ENCODE data around the gene ADAMTS1. TPM values are rescaled to one million over a fixed set of nuclear protein-coding genes. Genes with fewer than 3 reads are reported as not detected.
A peak's percentile ranks its signal among the peaks of the same experiment; 100 is the strongest.

ADAMTS1 gene
- total RNA-seq, 1 donor, result 243 TPM

GRCh38 chr21:26836528-26836927 lies 8.7 kb downstream of the ADAMTS1 start:
- no peak overlapping the region for H2AFZ ChIP-seq (ENCODE audit: low read length)
- no peak for TF ChIP-seq CTCF (IDR thresholded peaks at IDR 0.05; ENCODE audit: extremely low read depth, low read depth, low read length)

GRCh38 chr21:26835714-26836265 lies 9.4 kb downstream of the ADAMTS1 start:
- TF ChIP-seq CTCF (IDR thresholded peaks at IDR 0.05; ENCODE audit: extremely low read depth, low read depth, low read length), result no peak
- DNase-seq (ENCODE audit: insufficient read length, low spot score, missing footprints), result no peak
- Histone ChIP-seq H3K79me2 (ENCODE audit: insufficient read depth, low read length) (peaks cover 7% of the 10 kb centered on the region), H3K27ac (ENCODE audit: low read depth, low read length) (peak overlapping the region; percentile 35), H4K20me1 (ENCODE audit: insufficient read depth, low read length) (peaks cover 43% of the 10 kb centered on the region), H3K4me2 (ENCODE audit: insufficient read depth, low read length) (no peak overlapping the region), H3K36me3 (ENCODE audit: insufficient read depth, low read length) (peaks cover 45% of the 10 kb centered on the region), H2AFZ (ENCODE audit: low read length) (no peak overlapping the region), H3K4me1 (ENCODE audit: insufficient read depth, low read length) (peaks cover 27% of the 10 kb centered on the region), H3K27me3 (ENCODE audit: insufficient read depth, low read length) (no peaks in the 10 kb centered on the region), H3K4me3 (ENCODE audit: insufficient read depth, low read length) (no peak overlapping the region), H3K9me3 (ENCODE audit: low read depth, low read length) (no peaks in the 10 kb centered on the region)

More at GRCh38 chr21:26836528-26836927, 8.7 kb downstream of the ADAMTS1 start:
- peaks cover 51% of the 10 kb centered on the region for H4K20me1 ChIP-seq (ENCODE audit: insufficient read depth, low read length)
- no peak for DNase-seq (ENCODE audit: insufficient read length, low spot score, missing footprints)
- no peak overlapping the region for H3K27ac ChIP-seq (ENCODE audit: low read depth, low read length)
- peaks cover 53% of the 10 kb centered on the region for H3K36me3 ChIP-seq (ENCODE audit: insufficient read depth, low read length)
- no peaks in the 10 kb centered on the region for H3K27me3 ChIP-seq (ENCODE audit: insufficient read depth, low read length)
- H3K4me3 ChIP-seq (ENCODE audit: insufficient read depth, low read length), result no peak overlapping the region
- peaks cover 31% of the 10 kb centered on the region for H3K4me1 ChIP-seq (ENCODE audit: insufficient read depth, low read length)
- no peak overlapping the region for H3K4me2 ChIP-seq (ENCODE audit: insufficient read depth, low read length)
- H3K79me2 ChIP-seq (ENCODE audit: insufficient read depth, low read length), result peaks cover 10% of the 10 kb centered on the region
- no peaks in the 10 kb centered on the region for H3K9me3 ChIP-seq (ENCODE audit: low read depth, low read length)

GRCh38 chr21:26835027-26835713 lies 10.0 kb downstream of the ADAMTS1 start:
- Histone ChIP-seq H3K27me3 (ENCODE audit: insufficient read depth, low read length) (no peaks in the 10 kb centered on the region), H3K9me3 (ENCODE audit: low read depth, low read length) (no peaks in the 10 kb centered on the region), H4K20me1 (ENCODE audit: insufficient read depth, low read length) (peaks cover 37% of the 10 kb centered on the region), H2AFZ (ENCODE audit: low read length) (no peak overlapping the region), H3K4me3 (ENCODE audit: insufficient read depth, low read length) (no peak overlapping the region), H3K4me2 (ENCODE audit: insufficient read depth, low read length) (no peak overlapping the region), H3K4me1 (ENCODE audit: insufficient read depth, low read length) (peaks cover 21% of the 10 kb centered on the region), H3K79me2 (ENCODE audit: insufficient read depth, low read length) (peaks cover 4% of the 10 kb centered on the region), H3K27ac (ENCODE audit: low read depth, low read length) (peak overlapping the region; percentile 35), H3K36me3 (ENCODE audit: insufficient read depth, low read length) (peaks cover 39% of the 10 kb centered on the region)
- TF ChIP-seq CTCF (IDR thresholded peaks at IDR 0.05; ENCODE audit: extremely low read depth, low read depth, low read length), result no peak
- DNase-seq (ENCODE audit: insufficient read length, low spot score, missing footprints), result peak; percentile 22

GRCh38 chr21:26834181-26834905 lies 10.9 kb downstream of the ADAMTS1 start:
- no peak for DNase-seq (ENCODE audit: insufficient read length, low spot score, missing footprints)
- peaks cover 29% of the 10 kb centered on the region for H4K20me1 ChIP-seq (ENCODE audit: insufficient read depth, low read length)
- no peaks in the 10 kb centered on the region for H3K79me2 ChIP-seq (ENCODE audit: insufficient read depth, low read length)
- H3K36me3 ChIP-seq (ENCODE audit: insufficient read depth, low read length), result peaks cover 31% of the 10 kb centered on the region
- H3K27me3 ChIP-seq (ENCODE audit: insufficient read depth, low read length), result no peaks in the 10 kb centered on the region
- peaks cover 14% of the 10 kb centered on the region for H3K4me1 ChIP-seq (ENCODE audit: insufficient read depth, low read length)
- H3K27ac ChIP-seq (ENCODE audit: low read depth, low read length), result peak overlapping the region; percentile 21
- no peak overlapping the region for H2AFZ ChIP-seq (ENCODE audit: low read length)
- no peak overlapping the region for H3K4me2 ChIP-seq (ENCODE audit: insufficient read depth, low read length)
- peak; percentile 52 for TF ChIP-seq CTCF (IDR thresholded peaks at IDR 0.05; ENCODE audit: extremely low read depth, low read depth, low read length)
- H3K9me3 ChIP-seq (ENCODE audit: low read depth, low read length), result no peaks in the 10 kb centered on the region
- no peak overlapping the region for H3K4me3 ChIP-seq (ENCODE audit: insufficient read depth, low read length)
